ENCODE results near the gene DEGS1.

GRCh38 chr1:224159541-224159940, 23.5 kb upstream of the DEGS1 start:
- TF ChIP-seq, protein P1, sequence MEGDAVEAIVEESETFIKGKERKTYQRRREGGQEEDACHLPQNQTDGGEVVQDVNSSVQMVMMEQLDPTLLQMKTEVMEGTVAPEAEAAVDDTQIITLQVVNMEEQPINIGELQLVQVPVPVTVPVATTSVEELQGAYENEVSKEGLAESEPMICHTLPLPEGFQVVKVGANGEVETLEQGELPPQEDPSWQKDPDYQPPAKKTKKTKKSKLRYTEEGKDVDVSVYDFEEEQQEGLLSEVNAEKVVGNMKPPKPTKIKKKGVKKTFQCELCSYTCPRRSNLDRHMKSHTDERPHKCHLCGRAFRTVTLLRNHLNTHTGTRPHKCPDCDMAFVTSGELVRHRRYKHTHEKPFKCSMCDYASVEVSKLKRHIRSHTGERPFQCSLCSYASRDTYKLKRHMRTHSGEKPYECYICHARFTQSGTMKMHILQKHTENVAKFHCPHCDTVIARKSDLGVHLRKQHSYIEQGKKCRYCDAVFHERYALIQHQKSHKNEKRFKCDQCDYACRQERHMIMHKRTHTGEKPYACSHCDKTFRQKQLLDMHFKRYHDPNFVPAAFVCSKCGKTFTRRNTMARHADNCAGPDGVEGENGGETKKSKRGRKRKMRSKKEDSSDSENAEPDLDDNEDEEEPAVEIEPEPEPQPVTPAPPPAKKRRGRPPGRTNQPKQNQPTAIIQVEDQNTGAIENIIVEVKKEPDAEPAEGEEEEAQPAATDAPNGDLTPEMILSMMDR (IDR thresholded peaks at IDR 0.05), result no peak
- no peak for TF ChIP-seq POLR2A (IDR thresholded peaks at IDR 0.05)

All from ovary (tissue), 3 donors.